Metanephros (tissue), 2 donors: ENCODE results near the gene FCHSD2. TPM values are rescaled to one million over a fixed set of nuclear protein-coding genes. Genes with fewer than 3 reads are reported as not detected.

Experiments used
- small RNA-seq: library from RNA; depleted of rRNA; stranded (forward); fragments of <200 nt; gene quantifications from one replicate; pipeline ENCODE3, GENCODE V24; 2014; ENCODE audit warnings: low replicate concordance
- total RNA-seq: library from RNA; depleted of rRNA; stranded (reverse); fragments of >200 nt; gene quantifications from one replicate; pipeline ENCODE4 v1.2.3, GENCODE V29; 2014

The FCHSD2 gene
- 30.9 TPM for total RNA-seq

DNA sequence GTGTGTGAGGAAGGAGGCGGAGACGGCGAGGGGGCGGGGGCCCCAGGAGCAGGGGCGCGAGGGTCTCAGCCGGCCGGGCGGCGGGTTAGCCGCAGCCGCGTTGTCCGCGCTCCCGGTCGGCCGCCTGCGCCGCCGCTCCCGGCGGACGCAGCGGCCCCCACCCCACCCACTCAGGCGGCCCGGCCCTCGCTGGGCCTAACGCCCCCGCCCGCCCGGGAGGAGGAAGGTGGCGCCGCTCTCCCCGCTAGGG, at the start of gene FCHSD2:
Gene FCHSD2 (minus strand): TSS at position 191 of the 250 bp plus-strand sequence. CDS start 441 bp downstream, outside the sequence.

DNA sequence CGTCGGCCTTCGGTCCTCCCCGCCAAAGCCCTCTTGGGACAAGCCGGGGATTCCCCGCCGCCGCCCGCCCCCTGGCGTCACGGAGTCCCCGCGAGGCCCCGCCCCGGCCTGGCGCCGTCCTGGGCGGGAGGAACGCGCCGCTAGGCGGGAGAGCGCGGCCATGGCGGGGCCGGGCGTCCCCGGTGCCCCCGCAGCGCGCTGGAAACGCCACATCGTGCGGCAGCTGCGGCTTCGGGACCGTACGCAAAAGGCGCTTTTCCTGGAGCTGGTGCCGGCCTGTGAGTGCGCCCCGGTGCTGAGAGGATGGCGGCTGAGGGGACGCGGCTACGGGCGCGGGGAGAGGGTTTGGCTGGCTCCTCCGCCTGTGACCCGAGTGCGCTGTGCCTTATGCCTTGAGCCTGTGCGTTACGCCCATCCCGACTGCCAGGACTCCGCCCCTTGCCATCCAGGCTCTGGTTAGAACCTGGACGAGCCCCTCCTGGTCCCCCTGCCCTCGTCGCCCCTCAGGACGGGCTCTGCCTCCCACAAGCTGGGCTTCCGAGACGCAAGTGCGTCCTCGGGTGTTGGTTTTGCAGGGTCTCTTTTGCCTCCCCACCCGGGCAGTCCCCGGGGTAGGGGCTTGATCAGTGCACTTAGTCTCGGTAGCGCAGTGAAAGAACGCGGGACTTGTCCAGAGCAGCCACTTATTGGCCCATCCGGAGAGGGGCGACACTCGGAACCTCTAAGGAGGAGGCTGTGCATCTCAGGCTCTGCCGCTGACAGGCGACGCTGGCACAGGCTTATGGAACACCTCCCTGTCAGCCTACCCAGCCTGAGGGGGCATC, 327.6 kb downstream of the FCHSD2 start, which contains the start of gene ATG16L2:
Gene ATG16L2 (plus strand): TSS at position 126 of the 824 bp plus-strand sequence. CDS start 35 bp downstream, at position 161.

DNA sequence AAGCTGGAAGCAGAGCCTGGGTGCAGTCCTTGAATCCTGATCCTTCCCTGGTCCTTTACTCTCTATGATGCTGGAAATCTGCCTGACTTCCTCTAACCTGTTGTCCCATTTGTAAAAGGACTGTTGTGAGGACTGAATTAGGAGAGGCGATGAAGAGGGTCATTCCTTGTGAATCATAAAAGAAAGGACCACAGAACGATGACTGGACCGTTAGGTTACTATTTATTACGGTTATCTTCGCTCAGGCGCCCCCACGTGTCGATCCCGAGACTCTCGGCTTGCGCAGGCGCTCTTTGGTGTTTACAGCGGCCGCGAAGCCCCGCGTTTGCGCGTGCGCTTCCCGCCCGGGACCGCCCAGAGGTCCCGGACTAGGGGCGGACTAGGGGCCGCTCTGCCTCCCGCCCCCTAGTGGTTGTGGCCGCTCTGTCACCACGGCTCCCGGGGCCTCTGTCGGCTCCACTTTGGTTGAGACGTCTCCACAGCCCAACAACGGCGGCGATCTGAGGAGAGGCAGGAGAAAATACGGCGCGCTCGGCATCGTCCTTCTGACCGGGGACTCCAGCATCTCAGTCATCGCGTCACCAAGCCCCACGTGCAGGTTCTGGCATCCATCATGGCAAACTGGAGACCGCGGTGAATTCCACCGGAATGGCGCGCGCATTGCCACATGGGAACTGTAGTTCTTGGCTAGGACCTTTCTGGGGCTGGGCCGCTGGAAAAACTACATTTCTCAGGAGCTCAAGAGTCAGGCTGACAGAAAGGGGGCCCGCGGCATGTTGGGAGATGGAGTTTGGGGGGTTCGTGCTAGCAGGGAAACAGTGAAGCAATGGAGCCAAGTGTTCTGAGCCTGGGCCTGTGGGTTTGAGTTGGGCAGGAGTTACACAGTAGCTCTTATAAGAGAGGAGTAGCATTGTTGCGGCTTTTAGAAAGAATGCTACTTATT, 348.4 kb downstream of the FCHSD2 start, which contains the start of gene STARD10:
Gene STARD10 (minus strand): TSS at position 623 of the 943 bp plus-strand sequence. CDS start 12,866 bp downstream, outside the sequence.

Small RNA genes within 50 kb of the gene (small RNA-seq; reads per million reads assigned to genes)
- not detected for gene RNU6-672P

Other genes with a start within 250 kb of the FCHSD2 start
- gene P2RY2, start 76.0 kb upstream of the FCHSD2 start, total RNA-seq: 6.0 TPM
- 1.5 TPM for gene P2RY6, start 130.0 kb upstream of the FCHSD2 start, total RNA-seq
- gene ARHGEF17, start 166.0 kb upstream of the FCHSD2 start, total RNA-seq: 102 TPM
- gene RELT, start 234.1 kb upstream of the FCHSD2 start, total RNA-seq: 6.9 TPM